Endothelial cell of umbilical vein (primary cell): Measurements from ENCODE around the gene DNMT1. TPM values are rescaled to one million over a fixed set of nuclear protein-coding genes. Genes with fewer than 3 reads are reported as not detected.

Source experiments
- BruUV-seq: library from RNA; stranded (reverse); fragments of 400-500 nt; replicated peaks from 2 replicates; lab custom pipeline; 2021; lab: Mats Ljungman, UMichigan
- CTCF ChIA-PET: fragments of 300-600, 350-600 bp; sonication (Branson Sonifier 250); formaldehyde crosslinking; loops from one replicate; lab custom pipeline; 2021; ENCODE audit warnings: antibody characterized with exemption, inconsistent platforms; lab: Charles Lee
- POLR2A ChIA-PET: fragments of 300-600, 350-600 bp; sonication (Branson Sonifier 250); formaldehyde crosslinking; loops from one replicate; lab custom pipeline; 2021; ENCODE audit warnings: antibody characterized with exemption, inconsistent platforms; lab: Charles Lee
- DNase-seq: peaks from one replicate; pipeline ENCODE4 v3.0.0-alpha.2; 2011; ENCODE audit warnings: low read depth, low spot score
- FAIRE-seq: peaks from 2 replicates; lab custom pipeline; 2011; peaks lifted over from hg19 to GRCh38; lab: Jason Lieb, UNC
- H2AFZ ChIP-seq: 2 replicates; pipeline ENCODE4 v1.6.0; 2012; ENCODE audit warnings: low read depth, low read length, control low read depth, inconsistent platforms
- H3K27ac ChIP-seq: 2 replicates; pipeline ENCODE4 v1.5.1; 2011; ENCODE audit warnings: low read depth, mild to moderate bottlenecking, control low read depth, low read length, moderate library complexity; ENCODE audit not compliant: insufficient read depth
- H3K27me3 ChIP-seq, 2 experiments: 2 replicates each; pipeline versions ENCODE4 v1.6.0 to v1.6.1; 2011; ENCODE audit warnings: low read length in 2 of 2, mixed read lengths in 1 of 2; ENCODE audit not compliant: control insufficient read depth in 2 of 2, insufficient read depth in 2 of 2
- H3K36me3 ChIP-seq, 2 experiments: 2 replicates in 1 of 2; 3 replicates in 1 of 2; pipeline ENCODE4 v1.5.1; 2011; ENCODE audit warnings: low read length in 2 of 2, mild to moderate bottlenecking in 1 of 2, moderate library complexity in 1 of 2; ENCODE audit not compliant: control insufficient read depth in 2 of 2, insufficient read depth in 2 of 2; ENCODE audit errors: extremely low read depth in 1 of 2
- H3K4me1 ChIP-seq: 3 replicates; pipeline ENCODE4 v1.5.1; 2011; ENCODE audit warnings: mild to moderate bottlenecking, low read length; ENCODE audit not compliant: control insufficient read depth, insufficient read depth; ENCODE audit errors: extremely low read depth
- H3K4me2 ChIP-seq: 2 replicates; pipeline ENCODE4 v1.6.1; 2011; ENCODE audit warnings: low read length, control low read depth, mixed read lengths; ENCODE audit not compliant: insufficient read depth
- H3K4me3 ChIP-seq, 3 experiments: fragments of 200-600 bp in 1 of 3; sonication (generic), shearing (Covaris generic) in 1 of 3; replicated peaks in 1 of 3; 2 replicates each; pipeline ENCODE4 v1.5.1; 2011 to 2016; ENCODE audit warnings: control low read depth in 3 of 3, low read length in 3 of 3, mild to moderate bottlenecking in 2 of 3, inconsistent platforms in 1 of 3, low read depth in 1 of 3, moderate library complexity in 1 of 3; ENCODE audit not compliant: insufficient read depth in 1 of 3
- H3K79me2 ChIP-seq: 2 replicates; pipeline ENCODE4 v1.6.0; 2012; ENCODE audit warnings: low read length, inconsistent platforms; ENCODE audit not compliant: control insufficient read depth, insufficient read depth
- H3K9ac ChIP-seq: replicated peaks from 2 replicates; pipeline ENCODE3; 2011; ENCODE audit warnings: low read length, control low read depth; ENCODE audit not compliant: insufficient read depth; ENCODE audit errors: extremely low read depth
- H3K9me1 ChIP-seq: replicated peaks from 3 replicates; pipeline ENCODE4 v1.6.0; 2011; ENCODE audit warnings: mild to moderate bottlenecking, low read length; ENCODE audit not compliant: control insufficient read depth, insufficient read depth; ENCODE audit errors: extremely low read depth
- H3K9me3 ChIP-seq: replicated peaks from 2 replicates; pipeline ENCODE4 v1.5.1; 2012; ENCODE audit warnings: low read length, inconsistent platforms; ENCODE audit not compliant: control insufficient read depth, insufficient read depth
- H4K20me1 ChIP-seq: replicated peaks from 2 replicates; pipeline ENCODE3; 2011; ENCODE audit warnings: mild to moderate bottlenecking, low read length; ENCODE audit not compliant: control insufficient read depth, insufficient read depth; ENCODE audit errors: extremely low read depth
- CTCF ChIP-seq, 2 donors: IDR thresholded peaks; 1 replicate in 1 of 2; 2 replicates in 1 of 2; pipeline ENCODE4 v1.5.1; 2011; ENCODE audit warnings: low read length in 2 of 2, mild to moderate bottlenecking in 2 of 2, moderate library complexity in 2 of 2, control low read depth in 1 of 2, inconsistent platforms in 1 of 2, low read depth in 1 of 2; ENCODE audit not compliant: insufficient read depth in 1 of 2; ENCODE audit errors: extremely low read depth in 1 of 2
- EZH2 ChIP-seq: IDR thresholded peaks from 2 replicates; pipeline ENCODE4 v1.6.1; 2012; ENCODE audit warnings: borderline replicate concordance, low read depth, mild to moderate bottlenecking, moderate library complexity, low read length, inconsistent platforms; ENCODE audit not compliant: severe bottlenecking
- FOS ChIP-seq: IDR thresholded peaks from 2 replicates; pipeline ENCODE4 v1.6.1; 2011; ENCODE audit warnings: mild to moderate bottlenecking, low read length, moderate library complexity, borderline replicate concordance; ENCODE audit not compliant: insufficient read depth
- GATA2 ChIP-seq: IDR thresholded peaks from 2 replicates; pipeline ENCODE4 v1.7.0; 2011; ENCODE audit warnings: low read depth, mild to moderate bottlenecking, moderate library complexity, mixed read lengths, low read length; ENCODE audit not compliant: insufficient read length, insufficient read depth
- JUN ChIP-seq: IDR thresholded peaks from 2 replicates; pipeline ENCODE4 v1.6.1; 2011; ENCODE audit warnings: borderline replicate concordance, low read depth; ENCODE audit not compliant: insufficient read length, insufficient read depth
- MYC ChIP-seq: IDR thresholded peaks from one replicate; pipeline ENCODE4 v1.6.1; 2011; ENCODE audit warnings: mild to moderate bottlenecking, low read depth, low read length
- POLR2A ChIP-seq: IDR thresholded peaks from 2 replicates; pipeline ENCODE4 v1.6.1; 2012; ENCODE audit warnings: low read depth, mild to moderate bottlenecking, control low read depth, low read length
- POLR2AphosphoS5 ChIP-seq: IDR thresholded peaks from 2 replicates; pipeline ENCODE4 v1.6.1; 2012; ENCODE audit warnings: low read depth, mild to moderate bottlenecking, control low read depth, low read length, moderate library complexity; ENCODE audit not compliant: insufficient read depth
- dilution Hi-C: fragments of 300-500 bp; cut with MboI; formaldehyde crosslinking; loops from one replicate; pipeline ENCODE4 v1.15.0; 2019; ENCODE audit warnings: low sequenced_read_pairs; ENCODE audit not compliant: extremely low pct_ligation_motif_present
- intact Hi-C: fragments of 100-400 bp; cut with micrococcal nuclease; formaldehyde crosslinking; loops from one replicate; pipeline ENCODE4 v1.10.0; 2022
- polyA plus RNA-seq, 4 experiments: library from polyadenylated mRNA; depleted of rRNA in 3 of 4; stranded (reverse) in 3 of 4; unstranded in 1 of 4; fragments of >200 nt; gene quantifications; 2 replicates each; pipeline versions ENCODE4 v1.2.1 to v1.2.3, GENCODE V29; 2011 to 2012; ENCODE audit warnings: missing spikeins in 1 of 4
- total RNA-seq: library from RNA; stranded (reverse); gene quantifications from 2 replicates; pipeline ENCODE4 v1.2.3, GENCODE V29; 2021
- TF ChIP-seq, protein P1 (sequence below): IDR thresholded peaks from 2 replicates; pipeline ENCODE4 v1.6.1; 2011; ENCODE audit not compliant: insufficient read depth, insufficient read length

DNMT1 gene
- total and polyA plus RNA-seq, 2 donors (not counting 3 experiments of a cell fraction or from before 2014, with no cell fraction given) = 53.4 to 165 TPM

- Histone ChIP-seq H3K4me3 (no peak overlapping the region), H2AFZ (no peak overlapping the region), H3K27ac (no peak overlapping the region), H3K9ac (no peak overlapping the region), H3K4me1 (peaks cover 3% of the 10 kb centered on the region), H3K4me2 (no peak overlapping the region), H3K9me3 (no peaks in the 10 kb centered on the region), H4K20me1 (no peaks in the 10 kb centered on the region), H3K36me3 (peaks cover 0 to 18% of the 10 kb centered on the region in 2 experiments), H3K9me1 (no peaks in the 10 kb centered on the region), H3K27me3 (no peaks in the 10 kb centered on the region), H3K79me2 (no peaks in the 10 kb centered on the region)
- TF ChIP-seq GATA2 (no peak), EZH2 (no peak)
- no TSS peak for BruUV-seq
- CTCF ChIA-PET = no interaction called here
- dilution Hi-C loops = no loop called here
- intact Hi-C loops = no loop called here
- DNase-seq = no peak
- no peak for FAIRE-seq
- POLR2A ChIA-PET = no interaction called here
Measured at GRCh38 chr19:10091370-10091687, 103.4 kb downstream of the DNMT1 start.

DNA sequence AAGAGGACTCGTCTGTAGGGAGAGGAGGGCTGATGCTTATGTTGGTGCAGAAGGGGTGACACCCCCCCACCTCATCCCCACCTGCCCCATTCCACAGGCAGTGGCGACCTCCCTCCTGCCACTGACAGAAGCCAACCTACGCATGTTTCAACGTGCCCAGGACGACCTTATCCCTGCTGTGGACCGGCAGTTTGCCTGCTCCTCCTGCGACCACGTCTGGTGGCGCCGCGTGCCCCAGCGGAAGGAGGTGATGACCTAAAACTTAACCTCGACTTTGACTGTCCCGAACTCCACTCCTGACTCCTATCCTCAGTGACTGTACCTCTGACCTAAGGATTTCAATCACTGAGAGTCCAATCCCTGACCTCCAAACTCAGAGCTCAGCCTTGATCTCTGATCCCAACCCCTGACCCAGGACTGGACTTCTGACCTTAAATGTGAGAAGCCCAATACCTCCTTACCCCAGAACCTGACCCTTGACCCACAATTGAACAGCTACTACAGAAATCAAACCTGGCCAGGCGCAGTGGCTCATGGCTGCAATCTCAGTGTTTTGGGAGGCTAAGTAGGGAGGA is 104.9 kb downstream of the DNMT1 start:
- TF ChIP-seq, protein P1, sequence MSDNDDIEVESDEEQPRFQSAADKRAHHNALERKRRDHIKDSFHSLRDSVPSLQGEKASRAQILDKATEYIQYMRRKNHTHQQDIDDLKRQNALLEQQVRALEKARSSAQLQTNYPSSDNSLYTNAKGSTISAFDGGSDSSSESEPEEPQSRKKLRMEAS = no peak
- TF ChIP-seq CTCF (IDR thresholded peaks at IDR 0.05; ENCODE audit: extremely low read depth in 1 of 2, insufficient read depth in 1 of 2, low read depth in 1 of 2, low read length in 2 of 2) = no peak
- TF ChIP-seq EZH2 = no peak
- no peak for TF ChIP-seq JUN
- TF ChIP-seq MYC = no peak
- TF ChIP-seq POLR2A = no peak
- no peak for TF ChIP-seq POLR2AphosphoS5
- TF ChIP-seq FOS = no peak
- no peak for TF ChIP-seq GATA2
- Histone ChIP-seq H3K9me1 (no peaks in the 10 kb centered on the region), H4K20me1 (no peaks in the 10 kb centered on the region), H3K36me3 (peaks cover 0 to 18% of the 10 kb centered on the region in 2 experiments), H3K4me1 (peaks cover 2% of the 10 kb centered on the region), H3K9ac (no peak overlapping the region), H2AFZ (no peak overlapping the region), H3K27me3 (no peaks in the 10 kb centered on the region), H3K4me3 (no peak overlapping the region), H3K27ac (no peak overlapping the region), H3K79me2 (no peaks in the 10 kb centered on the region), H3K4me2 (no peak overlapping the region), H3K9me3 (no peaks in the 10 kb centered on the region)
- POLR2A ChIA-PET = no interaction called here
- FAIRE-seq = no peak
- dilution Hi-C loops = no loop called here
- BruUV-seq = no TSS peak
- CTCF ChIA-PET = no interaction called here
- no peak for DNase-seq
- intact Hi-C loops = no loop called here
